GM19035 (cell line): ENCODE measurements around the gene PDHB.
A peak's percentile ranks its signal among the peaks of the same experiment; 100 is the strongest.

Experiments
- ATAC-seq: cut with Tn5 transposase; IDR thresholded peaks from one replicate; pipeline ENCODE4 v1.9.1; 2021; ENCODE audit not compliant: unreplicated experiment

The PDHB gene

GRCh38 chr3:58433400-58434167 is at the start of gene PDHB:
PDHB (minus strand) TSS chr3:58433832; CDS start chr3:58433809, 23 bp downstream.
- ATAC-seq, result peak; percentile 95

GRCh38 chr3:58482917-58483636 is 49.4 kb upstream of the PDHB start:
- no peak for ATAC-seq

- ATAC-seq, result no peak
These were observed 46.7 kb upstream of the PDHB start for GRCh38 chr3:58480309-58480708.

GRCh38 chr3:58478781-58479180 is 45.1 kb upstream of the PDHB start:
- no peak for ATAC-seq

GRCh38 chr3:58474967-58475578 is 41.4 kb upstream of the PDHB start:
- ATAC-seq, result no peak

GRCh38 chr3:58474348-58474911 is 40.8 kb upstream of the PDHB start:
- no peak for ATAC-seq

- no peak for ATAC-seq
These were observed 39.6 kb upstream of the PDHB start for GRCh38 chr3:58473275-58473674.

GRCh38 chr3:58471025-58471887 is 37.6 kb upstream of the PDHB start:
- ATAC-seq, result no peak

- no peak for ATAC-seq
These were observed 36.9 kb upstream of the PDHB start for GRCh38 chr3:58470363-58471024.

GRCh38 chr3:58469096-58469495 is 35.5 kb upstream of the PDHB start:
- no peak for ATAC-seq

- no peak for ATAC-seq
These were observed 33.4 kb upstream of the PDHB start for GRCh38 chr3:58466899-58467563.

- no peak for ATAC-seq
These were observed 31.2 kb upstream of the PDHB start for GRCh38 chr3:58464866-58465265.

GRCh38 chr3:58463942-58464271 is 30.3 kb upstream of the PDHB start:
- ATAC-seq, result no peak

GRCh38 chr3:58463181-58463941 is 29.7 kb upstream of the PDHB start:
- ATAC-seq, result peak; percentile 79

GRCh38 chr3:58462829-58463180 is 29.2 kb upstream of the PDHB start:
- no peak for ATAC-seq

GRCh38 chr3:58459160-58459559 is 25.5 kb upstream of the PDHB start:
- no peak for ATAC-seq

- ATAC-seq, result no peak
These were observed 18.5 kb upstream of the PDHB start for GRCh38 chr3:58452176-58452575.

GRCh38 chr3:58441514-58442450 is 8.2 kb upstream of the PDHB start:
- ATAC-seq, result no peak
